ENCODE data around the gene SMURF1.

DNA sequence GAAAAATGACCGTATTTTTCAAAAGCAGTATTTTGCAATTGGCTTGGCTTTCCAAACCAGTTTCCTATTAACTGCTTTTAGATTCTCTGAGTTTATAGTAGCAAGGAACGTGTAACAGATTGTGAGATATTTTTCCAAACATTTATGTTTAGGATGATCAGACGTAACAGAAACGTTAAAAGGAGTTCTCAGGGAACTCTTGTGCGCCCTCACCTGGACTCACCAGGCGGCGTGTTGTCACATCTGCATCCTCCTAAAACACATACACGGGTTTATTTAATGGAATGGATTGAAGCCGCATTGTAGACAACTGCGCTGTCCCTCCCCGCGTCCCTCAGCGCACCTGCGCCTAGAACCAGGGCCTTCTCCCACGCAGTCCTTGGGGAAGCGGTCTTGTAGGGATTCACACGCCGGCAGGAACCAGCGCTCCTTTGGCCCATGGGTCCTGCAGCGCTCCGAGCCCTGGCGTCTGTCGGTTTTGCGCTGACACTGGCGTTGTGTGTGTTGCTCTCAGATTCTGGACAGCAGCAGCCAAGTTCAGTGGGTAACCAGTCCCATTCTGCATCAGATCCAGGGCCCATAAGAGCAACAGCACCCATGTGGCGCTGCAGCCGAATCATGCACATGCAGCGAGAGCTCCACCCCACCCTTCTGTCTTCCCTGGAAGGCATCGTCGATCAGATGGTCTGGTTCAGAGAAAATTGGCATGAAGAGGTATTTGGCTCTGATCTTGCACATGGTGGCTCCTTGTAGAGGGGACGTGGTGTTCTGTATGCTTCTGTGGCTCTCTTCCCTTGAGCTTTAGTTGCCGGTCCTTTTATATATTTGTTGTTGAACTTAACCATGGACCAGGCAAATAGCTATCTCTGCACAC is 150.6 kb downstream of the SMURF1 start:
- TF ChIP-seq POLR2A (IDR thresholded peaks at IDR 0.05; ENCODE audit: low read depth, low read length) (no peak), TAF1 (IDR thresholded peaks at IDR 0.05; ENCODE audit: borderline replicate concordance, low read depth, low read length) (no peak), POLR2AphosphoS5 (IDR thresholded peaks at IDR 0.05; ENCODE audit: low read depth, low read length) (no peak)
